ENCODE results near the gene STAT5B.
"Not testable (repeated sequence)": the region's sequence is repeated elsewhere in the genome, so short reads cannot be mapped to it uniquely, and the experiment has no call there.

STAT5B gene

GRCh38 chr17:42304187-42305030, 28.2 kb upstream of the STAT5B start:
- no peak overlapping the region for H3K4me3 ChIP-seq (replicated peaks; ENCODE audit: low read depth, low read length)
- DNase-seq (ENCODE audit: extremely low read depth, insufficient read length), result no peak
- H3K36me3 ChIP-seq (ENCODE audit: control insufficient read depth, insufficient read depth, low read length), result peaks cover 40% of the 10 kb centered on the region
- no peaks in the 10 kb centered on the region for H3K27me3 ChIP-seq (replicated peaks; ENCODE audit: control insufficient read depth, insufficient read depth, low read length)
- no peak for TF ChIP-seq CTCF (IDR thresholded peaks at IDR 0.05; ENCODE audit: insufficient read depth, low read length, poor library complexity, severe bottlenecking)

- Histone ChIP-seq H3K4me3 (replicated peaks; ENCODE audit: low read depth, low read length) (no peak overlapping the region), H3K36me3 (ENCODE audit: control insufficient read depth, insufficient read depth, low read length) (peaks cover 37% of the 10 kb centered on the region), H3K27me3 (replicated peaks; ENCODE audit: control insufficient read depth, insufficient read depth, low read length) (no peaks in the 10 kb centered on the region)
- TF ChIP-seq CTCF (IDR thresholded peaks at IDR 0.05; ENCODE audit: insufficient read depth, low read length, poor library complexity, severe bottlenecking), result no peak
- DNase-seq (ENCODE audit: extremely low read depth, insufficient read length), result no peak
Observed at GRCh38 chr17:42303694-42304093, 27.5 kb upstream of the STAT5B start.

GRCh38 chr17:42301022-42301421, 24.8 kb upstream of the STAT5B start:
- TF ChIP-seq CTCF (IDR thresholded peaks at IDR 0.05; ENCODE audit: insufficient read depth, low read length, poor library complexity, severe bottlenecking), result no peak
- no peak for DNase-seq (ENCODE audit: extremely low read depth, insufficient read length)
- H3K4me3 ChIP-seq (replicated peaks; ENCODE audit: low read depth, low read length), result no peak overlapping the region
- peaks cover 31% of the 10 kb centered on the region for H3K36me3 ChIP-seq (ENCODE audit: control insufficient read depth, insufficient read depth, low read length)
- H3K27me3 ChIP-seq (replicated peaks; ENCODE audit: control insufficient read depth, insufficient read depth, low read length), result no peaks in the 10 kb centered on the region

- peaks cover 25% of the 10 kb centered on the region for H3K36me3 ChIP-seq (ENCODE audit: control insufficient read depth, insufficient read depth, low read length)
- H3K4me3 ChIP-seq (replicated peaks; ENCODE audit: low read depth, low read length); DNase-seq (ENCODE audit: extremely low read depth, insufficient read length); H3K27me3 ChIP-seq (replicated peaks; ENCODE audit: control insufficient read depth, insufficient read depth, low read length): not testable (repeated sequence)
Observed at GRCh38 chr17:42299913-42300312, 23.7 kb upstream of the STAT5B start.

- not testable (repeated sequence) for DNase-seq (ENCODE audit: extremely low read depth, insufficient read length); H3K27me3 ChIP-seq (replicated peaks; ENCODE audit: control insufficient read depth, insufficient read depth, low read length); H3K4me3 ChIP-seq (replicated peaks; ENCODE audit: low read depth, low read length)
- H3K36me3 ChIP-seq (ENCODE audit: control insufficient read depth, insufficient read depth, low read length), result peaks cover 22% of the 10 kb centered on the region
Observed at GRCh38 chr17:42299361-42299760, 23.2 kb upstream of the STAT5B start.

GRCh38 chr17:42297775-42298174, 21.6 kb upstream of the STAT5B start:
- peaks cover 15% of the 10 kb centered on the region for H3K36me3 ChIP-seq (ENCODE audit: control insufficient read depth, insufficient read depth, low read length)
- not testable (repeated sequence) for DNase-seq (ENCODE audit: extremely low read depth, insufficient read length); H3K4me3 ChIP-seq (replicated peaks; ENCODE audit: low read depth, low read length); H3K27me3 ChIP-seq (replicated peaks; ENCODE audit: control insufficient read depth, insufficient read depth, low read length)

- no peak for DNase-seq (ENCODE audit: extremely low read depth, insufficient read length)
- Histone ChIP-seq H3K36me3 (ENCODE audit: control insufficient read depth, insufficient read depth, low read length) (peaks cover 6% of the 10 kb centered on the region), H3K27me3 (replicated peaks; ENCODE audit: control insufficient read depth, insufficient read depth, low read length) (no peaks in the 10 kb centered on the region), H3K4me3 (replicated peaks; ENCODE audit: low read depth, low read length) (no peak overlapping the region)
- TF ChIP-seq CTCF (IDR thresholded peaks at IDR 0.05; ENCODE audit: insufficient read depth, low read length, poor library complexity, severe bottlenecking), result no peak
Observed at GRCh38 chr17:42296012-42296411, 19.8 kb upstream of the STAT5B start.

All from GM06990 (cell line).